Activated T-cell treated with anti-CD3 and anti-CD28 coated beads, Interleukin-2, amount 50 U/mL, for 4 hours (primary cell): ENCODE measurements around the gene DCX. TPM values are rescaled to one million over a fixed set of nuclear protein-coding genes. Genes with fewer than 3 reads are reported as not detected.
"Not testable (repeated sequence)": the region's sequence is repeated elsewhere in the genome, so short reads cannot be mapped to it uniquely, and the experiment has no call there.

Experiments used
- ATAC-seq, 2 donors: fragments of 200-7000 bp; cut with Tn5 transposase; one replicate each; pipeline ENCODE4 v1.10.0; 2021
- DNase-seq: peaks from one replicate; pipeline ENCODE4 v3.0.0-alpha.2; 2020
- H3K27me3 Mint-ChIP-seq: one replicate; pipeline ENCODE4 v1.8.0; 2021; ENCODE audit warnings: low read depth, mixed read lengths
- H3K36me3 Mint-ChIP-seq: one replicate; pipeline ENCODE4 v1.8.0; 2022; ENCODE audit warnings: mixed read lengths; ENCODE audit not compliant: insufficient read depth
- H3K4me1 Mint-ChIP-seq: one replicate; pipeline ENCODE4 v1.8.0; 2021; ENCODE audit warnings: low read depth, mixed read lengths
- H3K4me3 Mint-ChIP-seq: one replicate; pipeline ENCODE4 v1.8.0; 2021; ENCODE audit warnings: mild to moderate bottlenecking, moderate library complexity, mixed read lengths
- H3K9me3 Mint-ChIP-seq: one replicate; pipeline ENCODE4 v1.8.0; 2021; ENCODE audit warnings: mixed read lengths
- total RNA-seq, 3 donors: library from RNA; stranded (reverse); gene quantifications; one replicate each; pipeline ENCODE4 v1.2.1, GENCODE V29; 2021

The DCX gene
- total RNA-seq, 3 donors from 2014 or later, result not detected

DNA sequence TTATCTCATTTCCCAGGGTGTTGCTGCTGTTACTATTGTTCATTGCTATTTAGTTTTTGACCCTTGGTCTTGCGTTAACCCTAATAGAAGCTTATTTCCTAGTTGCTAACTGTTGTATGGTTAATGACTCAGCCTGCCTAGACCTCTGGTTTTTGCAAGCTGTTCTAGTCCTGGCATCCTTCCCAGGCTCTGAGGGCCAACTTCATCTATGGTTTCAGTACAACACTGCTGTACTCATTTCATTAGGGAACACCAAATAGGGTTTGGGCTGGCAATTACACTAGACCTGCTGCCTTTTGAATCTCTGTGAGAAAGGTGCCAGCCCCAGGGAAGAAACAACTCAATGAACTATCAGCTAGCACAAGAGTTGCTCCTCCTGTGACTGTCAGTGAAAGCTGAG is 59.6 kb downstream of the DCX start:
- DNase-seq, result no peak
- Mint-ChIP-seq H3K36me3 (no peaks in the 10 kb centered on the region), H3K27me3 (no peaks in the 10 kb centered on the region), H3K4me3 (no peak overlapping the region), H3K4me1 (no peaks in the 10 kb centered on the region), H3K9me3 (no peaks in the 10 kb centered on the region)
- ATAC-seq, result no peak

GRCh38 chrX:111349934-111350333 is 62.1 kb downstream of the DCX start:
- Mint-ChIP-seq H3K9me3 (no peaks in the 10 kb centered on the region), H3K4me1 (no peaks in the 10 kb centered on the region), H3K4me3 (no peak overlapping the region), H3K36me3 (no peaks in the 10 kb centered on the region), H3K27me3 (no peaks in the 10 kb centered on the region)
- no peak for DNase-seq
- no peak for ATAC-seq

DNA sequence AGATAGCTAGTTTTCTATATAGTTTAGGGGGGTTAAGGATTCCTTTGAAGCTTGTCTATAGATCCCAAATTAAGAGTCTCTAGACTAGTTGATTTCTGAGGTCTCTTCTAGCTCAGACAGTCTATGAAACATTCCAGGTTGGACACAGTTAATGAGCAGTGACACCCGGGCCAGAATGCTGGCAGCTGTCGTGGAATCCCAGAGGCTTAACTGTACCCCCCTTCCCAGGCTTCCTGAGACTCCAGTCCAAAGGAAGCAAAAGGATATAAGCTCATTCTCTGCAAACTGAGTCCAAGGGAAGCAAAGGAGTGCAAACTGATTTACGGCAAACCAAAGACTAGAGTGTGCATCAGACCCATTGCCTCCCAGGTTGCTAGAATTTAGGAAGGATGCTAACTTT is 62.9 kb downstream of the DCX start:
- H3K36me3 Mint-ChIP-seq, result no peaks in the 10 kb centered on the region
- H3K27me3 Mint-ChIP-seq, result no peaks in the 10 kb centered on the region
- H3K4me3 Mint-ChIP-seq, result no peak overlapping the region
- ATAC-seq (no peak), DNase-seq (no peak)
- H3K4me1 Mint-ChIP-seq, result no peaks in the 10 kb centered on the region
- H3K9me3 Mint-ChIP-seq, result no peaks in the 10 kb centered on the region

- no peak for DNase-seq
- no peaks in the 10 kb centered on the region for H3K4me1 Mint-ChIP-seq
- no peak overlapping the region for H3K4me3 Mint-ChIP-seq
- no peak for ATAC-seq
- no peaks in the 10 kb centered on the region for H3K36me3 Mint-ChIP-seq
- no peaks in the 10 kb centered on the region for H3K27me3 Mint-ChIP-seq
- no peaks in the 10 kb centered on the region for H3K9me3 Mint-ChIP-seq
Observed at GRCh38 chrX:111348429-111348828, 63.6 kb downstream of the DCX start.

- H3K9me3 Mint-ChIP-seq, H3K27me3 Mint-ChIP-seq, H3K36me3 Mint-ChIP-seq, ATAC-seq, H3K4me3 Mint-ChIP-seq, DNase-seq, H3K4me1 Mint-ChIP-seq: not testable (repeated sequence)
Observed at GRCh38 chrX:111346150-111346549, 65.8 kb downstream of the DCX start.

- Mint-ChIP-seq H3K9me3 (no peaks in the 10 kb centered on the region), H3K4me1 (no peaks in the 10 kb centered on the region), H3K36me3 (no peaks in the 10 kb centered on the region), H3K27me3 (peaks cover 3% of the 10 kb centered on the region), H3K4me3 (no peak overlapping the region)
- DNase-seq, result no peak
- no peak for ATAC-seq
Observed at GRCh38 chrX:111340054-111340453, 71.9 kb downstream of the DCX start.

DNA sequence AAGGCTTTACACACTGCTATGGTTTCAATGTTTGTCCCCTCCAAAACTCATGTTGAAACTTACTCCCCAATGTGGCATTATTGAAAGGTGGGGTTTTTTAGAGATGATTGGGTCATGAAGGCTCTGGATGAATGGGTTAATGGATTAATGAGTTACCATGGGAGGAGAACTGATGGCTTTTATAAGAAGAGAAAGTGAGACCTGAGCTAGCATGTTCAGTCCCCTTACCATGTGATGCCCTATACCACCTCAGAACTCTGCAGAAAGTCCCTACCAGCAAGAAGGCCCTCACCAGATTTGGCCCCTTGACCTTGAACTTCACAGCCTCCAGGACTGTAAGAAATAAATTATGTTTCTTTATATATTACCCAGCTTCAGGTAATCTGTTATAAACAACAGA is 72.8 kb downstream of the DCX start:
- no peak overlapping the region for H3K4me3 Mint-ChIP-seq
- H3K4me1 Mint-ChIP-seq, result no peaks in the 10 kb centered on the region
- no peaks in the 10 kb centered on the region for H3K9me3 Mint-ChIP-seq
- no peaks in the 10 kb centered on the region for H3K36me3 Mint-ChIP-seq
- DNase-seq, result no peak
- no peak for ATAC-seq
- H3K27me3 Mint-ChIP-seq, result peaks cover 3% of the 10 kb centered on the region

- Mint-ChIP-seq H3K4me1 (no peaks in the 10 kb centered on the region), H3K9me3 (no peaks in the 10 kb centered on the region), H3K4me3 (no peak overlapping the region), H3K27me3 (peaks cover 3% of the 10 kb centered on the region), H3K36me3 (no peaks in the 10 kb centered on the region)
- DNase-seq (no peak), ATAC-seq (no peak)
Observed at GRCh38 chrX:111338095-111338698, 73.8 kb downstream of the DCX start.

GRCh38 chrX:111337067-111337637 is 74.8 kb downstream of the DCX start:
- ATAC-seq (no peak), DNase-seq (no peak)
- Mint-ChIP-seq H3K27me3 (peaks cover 3% of the 10 kb centered on the region), H3K4me1 (no peaks in the 10 kb centered on the region), H3K4me3 (no peak overlapping the region), H3K36me3 (no peaks in the 10 kb centered on the region), H3K9me3 (no peaks in the 10 kb centered on the region)

GRCh38 chrX:111336141-111336540 is 75.9 kb downstream of the DCX start:
- Mint-ChIP-seq H3K4me1 (no peaks in the 10 kb centered on the region), H3K27me3 (peaks cover 3% of the 10 kb centered on the region), H3K9me3 (no peaks in the 10 kb centered on the region), H3K36me3 (no peaks in the 10 kb centered on the region), H3K4me3 (no peak overlapping the region)
- no peak for ATAC-seq
- no peak for DNase-seq

DNA sequence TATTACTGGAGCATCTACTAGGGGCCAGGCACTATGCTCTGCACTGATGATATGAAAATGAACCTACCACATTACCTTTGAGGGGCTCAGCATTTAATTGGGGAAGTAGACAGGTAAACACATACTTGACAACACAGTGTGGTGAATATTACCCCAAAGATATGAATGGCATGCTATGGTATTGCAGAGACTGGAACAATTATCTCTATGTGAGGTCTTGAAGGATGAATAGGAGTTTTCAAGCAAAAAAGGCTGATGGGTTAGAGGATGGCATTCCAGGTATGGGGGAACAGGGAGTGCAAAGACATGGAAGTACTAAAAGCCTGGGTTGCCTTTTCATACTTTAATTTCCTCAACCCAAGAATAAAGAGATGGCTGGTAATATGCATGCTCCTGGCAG is 82.6 kb downstream of the DCX start:
- DNase-seq, result no peak
- H3K36me3 Mint-ChIP-seq, result no peaks in the 10 kb centered on the region
- no peaks in the 10 kb centered on the region for H3K9me3 Mint-ChIP-seq
- H3K27me3 Mint-ChIP-seq, result peaks cover 1% of the 10 kb centered on the region
- H3K4me3 Mint-ChIP-seq, result no peak overlapping the region
- H3K4me1 Mint-ChIP-seq, result no peaks in the 10 kb centered on the region
- ATAC-seq, result no peak

- Mint-ChIP-seq H3K4me3 (no peak overlapping the region), H3K27me3 (peaks cover 1% of the 10 kb centered on the region), H3K4me1 (no peaks in the 10 kb centered on the region), H3K9me3 (no peaks in the 10 kb centered on the region), H3K36me3 (no peaks in the 10 kb centered on the region)
- ATAC-seq, result no peak
- no peak for DNase-seq
Observed at GRCh38 chrX:111328858-111329257, 83.1 kb downstream of the DCX start.

DNA sequence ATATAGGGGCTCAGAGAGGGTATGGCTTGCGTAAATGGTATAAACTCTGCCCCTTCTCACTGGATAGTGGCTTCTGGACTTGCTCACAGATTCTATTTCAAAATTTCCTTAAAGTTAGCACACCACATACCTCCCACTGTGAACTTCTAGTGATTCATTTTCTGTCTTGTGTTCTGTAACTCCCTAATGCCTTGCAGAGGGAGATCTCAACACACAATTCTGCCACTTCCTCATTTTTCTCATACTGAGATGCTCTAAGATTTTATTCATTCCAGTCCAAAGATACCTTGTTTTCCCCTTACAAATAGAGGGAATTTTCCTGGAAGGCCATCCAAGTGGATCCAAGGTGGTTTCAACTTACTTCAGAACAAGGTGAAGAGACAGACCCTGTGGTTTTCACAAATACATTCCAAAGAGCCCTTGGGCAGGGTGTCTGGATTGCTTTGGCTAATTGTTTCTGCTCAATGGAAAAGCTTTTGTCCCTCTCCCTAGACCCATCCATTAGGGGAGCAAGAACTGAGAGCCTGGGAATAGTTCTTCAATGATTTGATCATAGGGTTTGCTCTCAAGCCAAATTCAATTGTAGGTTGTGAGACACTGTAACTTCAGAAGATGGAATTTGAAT is 89.6 kb downstream of the DCX start:
- ATAC-seq (no peak), DNase-seq (no peak)
- H3K4me3 Mint-ChIP-seq, result no peak overlapping the region
- H3K4me1 Mint-ChIP-seq, result no peaks in the 10 kb centered on the region
- H3K9me3 Mint-ChIP-seq, result no peaks in the 10 kb centered on the region
- no peaks in the 10 kb centered on the region for H3K27me3 Mint-ChIP-seq
- H3K36me3 Mint-ChIP-seq, result no peaks in the 10 kb centered on the region

DNA sequence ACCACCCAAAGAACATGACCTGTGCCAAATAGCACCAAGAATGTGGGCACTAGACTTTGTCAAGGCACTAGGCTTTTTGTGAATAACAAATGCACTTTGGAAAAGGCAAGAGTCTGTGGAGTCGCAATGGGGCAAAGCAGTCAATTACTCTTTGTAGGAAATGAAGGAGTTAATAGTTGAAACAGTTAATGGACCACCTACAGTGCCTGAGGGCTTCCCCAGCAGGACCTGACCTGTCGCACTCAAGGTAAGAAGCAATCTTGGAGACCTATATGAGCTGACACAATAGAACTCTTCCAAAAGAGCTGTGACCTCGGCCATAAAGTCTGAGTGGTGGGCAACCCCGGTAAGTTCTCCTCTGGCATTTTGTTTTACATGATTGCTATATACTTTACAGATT is 92.5 kb downstream of the DCX start:
- H3K9me3 Mint-ChIP-seq, result no peaks in the 10 kb centered on the region
- no peak for ATAC-seq
- H3K27me3 Mint-ChIP-seq, result no peaks in the 10 kb centered on the region
- no peak for DNase-seq
- no peaks in the 10 kb centered on the region for H3K36me3 Mint-ChIP-seq
- no peak overlapping the region for H3K4me3 Mint-ChIP-seq
- H3K4me1 Mint-ChIP-seq, result no peaks in the 10 kb centered on the region

- Mint-ChIP-seq H3K4me1 (no peaks in the 10 kb centered on the region), H3K9me3 (no peaks in the 10 kb centered on the region), H3K27me3 (no peaks in the 10 kb centered on the region), H3K36me3 (no peaks in the 10 kb centered on the region), H3K4me3 (no peak overlapping the region)
- no peak for ATAC-seq
- DNase-seq, result no peak
Observed at GRCh38 chrX:111318901-111319300, 93.1 kb downstream of the DCX start.
